HL-60/S4 treated with phorbol 12-myristate 13-acetate at 8.2 ng/mL for 4 days and 3 days (cell line): ENCODE measurements around the gene KCNQ1.

Experiments
- in situ Hi-C: fragments of 300-500 bp; cut with MboI; formaldehyde crosslinking; loops from 2 replicates; pipeline ENCODE4 v1.15.0; 2022; ENCODE audit warnings: low sequenced_read_pairs

The KCNQ1 gene

GRCh38 chr11:2779981-2780849, 335.4 kb downstream of the KCNQ1 start:
- in situ Hi-C loops = no loop called here

- in situ Hi-C loops = no loop called here
Measured at GRCh38 chr11:2780850-2781407, 336.1 kb downstream of the KCNQ1 start.

- in situ Hi-C loops = no loop called here
Measured at GRCh38 chr11:2781408-2782274, 336.8 kb downstream of the KCNQ1 start.

- in situ Hi-C loops = no loop called here
Measured at GRCh38 chr11:2782769-2783168, 338.0 kb downstream of the KCNQ1 start.

- in situ Hi-C loops = no loop called here
Measured at GRCh38 chr11:2783536-2784082, 338.8 kb downstream of the KCNQ1 start.

- in situ Hi-C loops = no loop called here
Measured at GRCh38 chr11:2787816-2788167, 343.0 kb downstream of the KCNQ1 start.

GRCh38 chr11:2788168-2789071, 343.6 kb downstream of the KCNQ1 start:
- in situ Hi-C loops = no loop called here

GRCh38 chr11:2789331-2789730, 344.5 kb downstream of the KCNQ1 start:
- in situ Hi-C loops = no loop called here

- in situ Hi-C loops = no loop called here
Measured at GRCh38 chr11:2789791-2790567, 345.2 kb downstream of the KCNQ1 start.

- in situ Hi-C loops = no loop called here
Measured at GRCh38 chr11:2790568-2790921, 345.7 kb downstream of the KCNQ1 start.

GRCh38 chr11:2791139-2791520, 346.3 kb downstream of the KCNQ1 start:
- in situ Hi-C loops = no loop called here

GRCh38 chr11:2791521-2792380, 346.9 kb downstream of the KCNQ1 start:
- in situ Hi-C loops = no loop called here

- in situ Hi-C loops = no loop called here
Measured at GRCh38 chr11:2792381-2793250, 347.8 kb downstream of the KCNQ1 start.

GRCh38 chr11:2793701-2794045, 348.9 kb downstream of the KCNQ1 start:
- in situ Hi-C loops = no loop called here

GRCh38 chr11:2794046-2794967, 349.5 kb downstream of the KCNQ1 start:
- in situ Hi-C loops = no loop called here

GRCh38 chr11:2794968-2795322, 350.1 kb downstream of the KCNQ1 start:
- in situ Hi-C loops = no loop called here

- in situ Hi-C loops = no loop called here
Measured at GRCh38 chr11:2795491-2795991, 350.7 kb downstream of the KCNQ1 start.
